Brain microvascular endothelial cell (primary cell): ENCODE results near the gene EFNA5.
A peak's percentile ranks its signal among the peaks of the same experiment; 100 is the strongest.

ENCODE experiments used
- DNase-seq: peaks from one replicate; pipeline ENCODE4 v3.0.0-alpha.2; 2020
- H3K27ac ChIP-seq: fragments of 250-450 bp; sonication (Bioruptor Pico); 2 replicates; pipeline ENCODE4 v1.5.1; 2020; ENCODE audit warnings: mild to moderate bottlenecking, moderate library complexity
- H3K27me3 ChIP-seq: fragments of 250-450 bp; sonication (Bioruptor Pico); replicated peaks from 2 replicates; pipeline ENCODE4 v1.5.1; 2020; ENCODE audit warnings: mild to moderate bottlenecking
- H3K36me3 ChIP-seq: fragments of 250-450 bp; sonication (Bioruptor Pico); replicated peaks from 2 replicates; pipeline ENCODE4 v1.5.1; 2020; ENCODE audit warnings: mild to moderate bottlenecking
- H3K4me3 ChIP-seq: 2 replicates; pipeline ENCODE4 v1.5.1; 2011; ENCODE audit warnings: low read depth, mild to moderate bottlenecking, control low read depth, low read length, moderate library complexity
- CTCF ChIP-seq: IDR thresholded peaks from 2 replicates; pipeline ENCODE4 v1.5.1; 2011; ENCODE audit warnings: low read depth, mild to moderate bottlenecking, moderate library complexity, low read length, control low read depth, inconsistent platforms; ENCODE audit errors: missing control alignments
- in situ Hi-C: cut with HindIII; loops from 2 replicates; pipeline ENCODE4 v1.10.0; 2017; ENCODE audit warnings: low sequenced_read_pairs, low pct_ligation_motif_present

EFNA5 gene

GRCh38 chr5:107557051-107557658 lies 113.6 kb downstream of the EFNA5 start:
- H3K27ac ChIP-seq: no peak overlapping the region
- no peak overlapping the region for H3K4me3 ChIP-seq
- peak; percentile 18 for DNase-seq
- H3K36me3 ChIP-seq: no peaks in the 10 kb centered on the region
- no peak for TF ChIP-seq CTCF
- in situ Hi-C loops: no loop called here
- no peaks in the 10 kb centered on the region for H3K27me3 ChIP-seq

- no peak for DNase-seq
- Histone ChIP-seq H3K4me3 (no peak overlapping the region), H3K27me3 (no peaks in the 10 kb centered on the region), H3K36me3 (no peaks in the 10 kb centered on the region), H3K27ac (no peak overlapping the region)
- in situ Hi-C loops: no loop called here
- TF ChIP-seq CTCF: no peak
Measured at GRCh38 chr5:107556575-107556974, 114.2 kb downstream of the EFNA5 start.

DNA sequence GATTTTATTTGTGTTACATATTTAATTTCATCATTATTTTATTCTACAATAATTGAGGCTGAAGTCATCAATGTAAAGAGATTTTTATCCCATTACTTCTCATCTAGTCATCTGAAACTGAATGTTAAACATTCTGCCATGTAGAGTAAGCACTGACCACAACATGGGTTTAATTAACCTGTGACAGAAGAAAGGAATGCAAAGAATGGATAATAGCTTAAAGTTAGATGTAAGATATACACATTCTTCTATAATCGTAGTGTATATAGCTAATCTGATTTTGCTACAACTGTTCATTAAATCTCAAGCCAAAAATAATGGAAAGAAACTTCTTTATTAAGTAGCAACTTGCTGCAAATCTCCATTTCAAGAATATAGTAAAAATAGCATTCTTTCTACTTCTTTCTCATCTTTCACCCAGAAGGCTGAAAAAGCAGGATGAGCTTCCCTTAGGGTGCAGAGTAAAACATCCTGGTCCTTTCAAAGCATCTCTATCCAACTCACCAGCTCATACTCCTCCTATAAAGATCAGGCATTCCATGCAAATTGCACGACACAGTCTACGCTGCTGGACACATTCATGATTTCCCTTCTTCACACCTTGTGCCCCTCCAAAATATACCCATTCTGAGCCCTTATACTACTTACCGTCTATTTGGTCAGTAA lies 115.2 kb downstream of the EFNA5 start:
- Histone ChIP-seq H3K4me3 (no peak overlapping the region), H3K27me3 (no peaks in the 10 kb centered on the region), H3K36me3 (no peaks in the 10 kb centered on the region), H3K27ac (no peak overlapping the region)
- no peak for DNase-seq
- in situ Hi-C loops: no loop called here
- no peak for TF ChIP-seq CTCF

GRCh38 chr5:107554776-107555424 lies 115.8 kb downstream of the EFNA5 start:
- H3K4me3 ChIP-seq: no peak overlapping the region
- no peak overlapping the region for H3K27ac ChIP-seq
- no peaks in the 10 kb centered on the region for H3K27me3 ChIP-seq
- in situ Hi-C loops: no loop called here
- no peak for DNase-seq
- H3K36me3 ChIP-seq: no peaks in the 10 kb centered on the region
- TF ChIP-seq CTCF: no peak

GRCh38 chr5:107553117-107553555 lies 117.6 kb downstream of the EFNA5 start:
- H3K4me3 ChIP-seq: no peak overlapping the region
- H3K36me3 ChIP-seq: no peaks in the 10 kb centered on the region
- TF ChIP-seq CTCF: no peak
- peak; percentile 72 for DNase-seq
- peak overlapping the region; percentile 40 for H3K27ac ChIP-seq
- no peaks in the 10 kb centered on the region for H3K27me3 ChIP-seq
- in situ Hi-C loops: no loop called here
